Pancreas (tissue), 10 donors: Measurements from ENCODE around the gene NLGN3. TPM values are rescaled to one million over a fixed set of nuclear protein-coding genes. Genes with fewer than 3 reads are reported as not detected.
A peak's percentile ranks its signal among the peaks of the same experiment; 100 is the strongest.

ENCODE experiments used
- ATAC-seq, 4 donors: fragments of 200-7000 bp; cut with Tn5 transposase; one replicate each; pipeline versions ENCODE4 v1.8.0 to v1.9.1; 2020; ENCODE audit warnings: mild to moderate bottlenecking in 4 of 4, moderate library complexity in 4 of 4
- DNase-seq, 6 donors: peaks; one replicate each; pipeline ENCODE4 v3.0.0-alpha.2; 2020
- FAIRE-seq: peaks from 2 replicates; lab custom pipeline; 2012; peaks lifted over from hg19 to GRCh38; lab: Jason Lieb, UNC
- H3K27ac ChIP-seq, 4 donors: fragments of 200-600 bp; sonication (generic); 1 replicate in 3 of 4; 2 replicates in 1 of 4; pipeline versions ENCODE4 v1.5.0 to v1.8.0; 2020
- H3K27me3 ChIP-seq, 4 donors: fragments of 200-600 bp; one replicate each; pipeline ENCODE4 v1.8.0; 2021
- H3K36me3 ChIP-seq, 3 donors: fragments of 200-600 bp; sonication (generic) in 1 of 3; one replicate each; pipeline versions ENCODE4 v1.5.0 to v1.8.0; 2020 to 2021
- H3K4me1 ChIP-seq, 3 donors: fragments of 200-600 bp; one replicate each; pipeline ENCODE4 v1.8.0; 2021
- H3K4me3 ChIP-seq, 4 donors: fragments of 200-600 bp; sonication (generic) in 2 of 4; one replicate each; pipeline versions ENCODE4 v1.5.0 to v1.8.0; 2020 to 2021
- H3K9me3 ChIP-seq, 4 donors: fragments of 200-600 bp; one replicate each; pipeline ENCODE4 v1.8.0; 2021
- CTCF ChIP-seq, 4 donors: fragments of 200-600 bp; sonication (generic) in 3 of 4; IDR thresholded peaks; one replicate each; pipeline versions ENCODE4 v1.5.0 to v1.8.0; 2021; ENCODE audit warnings: antibody characterized with exemption in 4 of 4
- WGBS, 2 donors: extraction: QIAGEN DNeasy Blood & Tissue Kit; methylation state at CpG; one replicate each; pipeline ENCODE4 v1.1.7; 2013; 5-methylcytosine and 5-hydroxymethylcytosine counted together
- intact Hi-C, 3 donors: fragments of 100-400 bp; cut with DNase I; formaldehyde crosslinking; loops; one replicate each; pipeline versions ENCODE4 v1.11.1 to v1.14.2; 2022
- polyA plus RNA-seq, 2 donors: library from polyadenylated mRNA; stranded (reverse); fragments of 200-250 nt; gene quantifications; one replicate each; pipeline ENCODE4 v1.2.3, GENCODE V29; 2013
- total RNA-seq, 6 donors: library from RNA; stranded (reverse); fragmentation: NEBNext Ultra II Directional in 4 of 6; extraction: Animal tissue kit (Norgen Biotek cat#: 25700) in 4 of 6; gene quantifications; one replicate each; pipeline versions ENCODE4 v1.2.1 to v1.2.4, GENCODE V29; 2021 to 2023
- donor health status: healthy with polysubstance abuse.
- donor health status: DM: no; HTN: no; CAD: no; lungs with moderate emphysema.
- donor health status: DM: no; HTN: no; CAD: no.
- donor health status: control.
- donor health status: control.
- donor health status: Bipolar disorder and iron deficiency.
- donor health status: DM: yes; HTN: yes; CAD: no.
- donor health status: DM: no; HTN: no; CAD: no.
- donor health status: DM: no; HTN: no; CAD: no.
- donor health status: DM: yes; HTN: yes; CAD: no.

NLGN3 gene
- total and polyA plus RNA-seq, 8 donors = 0.04 to 0.56 (median 0.21) TPM

- no peaks in the 10 kb centered on the region for H3K4me1 ChIP-seq
- ATAC-seq (peak in 1 of 4 donors; percentile 33), DNase-seq (peak in 3 of 6 donors; percentile 19 to 33 (median 25)), FAIRE-seq (no peak)
- intact Hi-C loops = no loop called here
- H3K9me3 ChIP-seq = no peaks in the 10 kb centered on the region
- H3K27me3 ChIP-seq = peaks cover 0 to 3% (median 0%) of the 10 kb centered on the region in 4 donors
- TF ChIP-seq CTCF (IDR thresholded peaks at IDR 0.05) = peak in 2 of 4 donors; percentile 13 to 16
- no peak overlapping the region for H3K27ac ChIP-seq
- no peaks in the 10 kb centered on the region for H3K36me3 ChIP-seq
- WGBS, 2 donors = 20 to 24% methylated on average over 2 of the region's 2 CpGs
- H3K4me3 ChIP-seq = no peak overlapping the region
Measured at GRCh38 chrX:71098302-71098701, 46.3 kb upstream of the NLGN3 start.

GRCh38 chrX:71098951-71099506 lies 45.6 kb upstream of the NLGN3 start:
- no peak overlapping the region for H3K4me3 ChIP-seq
- FAIRE-seq (no peak), ATAC-seq (no peak), DNase-seq (no peak)
- TF ChIP-seq CTCF (IDR thresholded peaks at IDR 0.05) = no peak
- H3K9me3 ChIP-seq = no peaks in the 10 kb centered on the region
- no peaks in the 10 kb centered on the region for H3K36me3 ChIP-seq
- 44 to 56% methylated on average over 5 of the region's 5 CpGs for WGBS, 2 donors
- no peaks in the 10 kb centered on the region for H3K4me1 ChIP-seq
- peaks cover 0 to 3% (median 0%) of the 10 kb centered on the region in 4 donors for H3K27me3 ChIP-seq
- H3K27ac ChIP-seq = no peak overlapping the region
- intact Hi-C loops = no loop called here

GRCh38 chrX:71099736-71100135 lies 44.9 kb upstream of the NLGN3 start:
- no peak for FAIRE-seq
- no peaks in the 10 kb centered on the region for H3K36me3 ChIP-seq
- TF ChIP-seq CTCF (IDR thresholded peaks at IDR 0.05) = no peak
- DNase-seq = no peak
- intact Hi-C loops = no loop called here
- no peak overlapping the region for H3K4me3 ChIP-seq
- 58 to 91% methylated on average over 4 of the region's 4 CpGs for WGBS, 2 donors
- peaks cover 0 to 3% (median 0%) of the 10 kb centered on the region in 4 donors for H3K27me3 ChIP-seq
- no peaks in the 10 kb centered on the region for H3K9me3 ChIP-seq
- H3K4me1 ChIP-seq = no peaks in the 10 kb centered on the region
- no peak overlapping the region for H3K27ac ChIP-seq
- ATAC-seq = no peak

- Histone ChIP-seq H3K4me3 (no peak overlapping the region), H3K36me3 (no peaks in the 10 kb centered on the region), H3K27me3 (peaks cover 0 to 3% (median 0%) of the 10 kb centered on the region in 4 donors), H3K9me3 (no peaks in the 10 kb centered on the region), H3K4me1 (no peaks in the 10 kb centered on the region), H3K27ac (no peak overlapping the region)
- DNase-seq = no peak
- TF ChIP-seq CTCF (IDR thresholded peaks at IDR 0.05) = no peak
- intact Hi-C loops = no loop called here
- ATAC-seq = no peak
- no peak for FAIRE-seq
- 63 to 86% methylated on average over 31 of the region's 31 CpGs for WGBS, 2 donors
Measured at GRCh38 chrX:71100581-71101505, 43.8 kb upstream of the NLGN3 start.
